SK-N-SH treated with all-trans-retinoic acid at 6 μM for 48 hours (cell line): Measurements from ENCODE around the gene FXYD6.

Experiments
- ARNTL ChIP-seq: fragments of 450-650 bp; formaldehyde crosslinking; IDR thresholded peaks from 2 replicates; pipeline ENCODE4 v1.5.0; 2020; ENCODE audit warnings: low read depth, mild to moderate bottlenecking, moderate library complexity, borderline replicate concordance
- CSRNP3 ChIP-seq: fragments of 250-450 bp; sonication (Bioruptor Pico); IDR thresholded peaks from 2 replicates; pipeline ENCODE4 v1.5.1; 2021; ENCODE audit warnings: mild to moderate bottlenecking, moderate library complexity
- GLIS3 ChIP-seq: fragments of 250-450 bp; sonication (Bioruptor Pico); IDR thresholded peaks from 2 replicates; pipeline ENCODE4 v1.5.0; 2020; ENCODE audit warnings: mild to moderate bottlenecking, moderate library complexity
- ISL1 ChIP-seq: fragments of 250-450 bp; sonication (Bioruptor Pico); IDR thresholded peaks from 2 replicates; pipeline ENCODE4 v2.1.2; 2022; ENCODE audit warnings: mild to moderate bottlenecking, moderate library complexity
- OSR1 ChIP-seq: fragments of 250-450 bp; sonication (Bioruptor Pico); IDR thresholded peaks from 2 replicates; pipeline ENCODE4 v1.8.0; 2022; ENCODE audit warnings: moderate library complexity, mild to moderate bottlenecking, inconsistent platforms
- PATZ1 ChIP-seq: fragments of 250-450 bp; sonication (Bioruptor Pico); IDR thresholded peaks from 2 replicates; pipeline ENCODE4 v1.8.0; 2020; ENCODE audit warnings: mild to moderate bottlenecking, moderate library complexity, borderline replicate concordance
- RARB ChIP-seq: fragments of 250-450 bp; sonication (Bioruptor Pico); IDR thresholded peaks from 2 replicates; pipeline ENCODE4 v1.8.0; 2021; ENCODE audit warnings: mild to moderate bottlenecking, moderate library complexity
- TSHZ2 ChIP-seq: fragments of 250-450 bp; sonication (Bioruptor Pico); IDR thresholded peaks from 2 replicates; pipeline ENCODE4 v1.5.0; 2020; ENCODE audit warnings: mild to moderate bottlenecking, moderate library complexity
- ZFP3 ChIP-seq: fragments of 250-450 bp; sonication (Bioruptor Pico); IDR thresholded peaks from 2 replicates; pipeline ENCODE4 v1.5.0; 2020; ENCODE audit warnings: mild to moderate bottlenecking, moderate library complexity

GRCh38 chr11:117903505-117904382 is 27.3 kb upstream of the FXYD6 start:
- TF ChIP-seq CSRNP3 (CRISPR knock-in tag) (no peak), OSR1 (CRISPR knock-in tag) (no peak), RARB (CRISPR knock-in tag) (no peak), ZFP3 (CRISPR knock-in tag) (no peak), TSHZ2 (no peak), ISL1 (no peak), ARNTL (CRISPR knock-in tag) (no peak), PATZ1 (CRISPR knock-in tag) (no peak), GLIS3 (CRISPR knock-in tag) (no peak)
